Sigmoid colon (tissue), 4 donors: ENCODE measurements around the gene TMEM185B.

ENCODE experiments used
- CTCF ChIP-seq, 4 experiments: fragments of 450-650 bp in 3 of 4; fragments of 200-600 bp in 1 of 4; IDR thresholded peaks; one replicate each; pipeline ENCODE4 v1.5.1; 2016 to 2019; ENCODE audit warnings: antibody characterized with exemption in 4 of 4, mild to moderate bottlenecking in 3 of 4, moderate library complexity in 2 of 4
- EP300 ChIP-seq, 4 donors: sonication (generic); formaldehyde crosslinking; IDR thresholded peaks; one replicate each; pipeline ENCODE4 v1.6.1; 2017; ENCODE audit warnings: antibody characterized with exemption in 4 of 4
- POLR2A ChIP-seq, 2 donors: fragments of 450-650 bp; IDR thresholded peaks; one replicate each; pipeline ENCODE4 v1.6.1; 2016; ENCODE audit warnings: antibody characterized with exemption in 2 of 2, mild to moderate bottlenecking in 2 of 2, moderate library complexity in 2 of 2
- POLR2AphosphoS5 ChIP-seq, 4 donors: sonication (generic); formaldehyde crosslinking; IDR thresholded peaks; one replicate each; pipeline ENCODE4 v1.6.1; 2017; ENCODE audit warnings: antibody characterized with exemption in 4 of 4

- TF ChIP-seq CTCF (IDR thresholded peaks at IDR 0.05) (no peak), POLR2A (IDR thresholded peaks at IDR 0.05) (no peak), POLR2AphosphoS5 (IDR thresholded peaks at IDR 0.05) (no peak), EP300 (IDR thresholded peaks at IDR 0.05) (no peak)
Observed at GRCh38 chr2:120229341-120229740, 6.1 kb upstream of the TMEM185B start.
